Loucy (cell line): Measurements from ENCODE around the gene RER1.

Source experiments
- H2AFZ ChIP-seq: fragments of 200-600 bp; sonication (generic); 2 replicates; pipeline ENCODE4 v1.6.0; 2016; ENCODE audit warnings: antibody characterized with exemption, mild to moderate bottlenecking, low read length, moderate library complexity
- H3F3A ChIP-seq: fragments of 200-600 bp; 2 replicates; pipeline ENCODE4 v1.6.0; 2016; ENCODE audit warnings: antibody characterized with exemption, low read depth, mild to moderate bottlenecking
- H3K27me3 ChIP-seq: fragments of 200-600 bp; sonication (generic); 2 replicates; pipeline ENCODE4 v1.6.1; 2014; ENCODE audit warnings: low read length, mild to moderate bottlenecking; ENCODE audit not compliant: insufficient read depth, poor library complexity, severe bottlenecking
- H3K36me3 ChIP-seq: fragments of 200-600 bp; sonication (generic); 2 replicates; pipeline ENCODE4 v1.6.1; 2016; ENCODE audit warnings: low read length; ENCODE audit not compliant: insufficient read depth
- H3K4me1 ChIP-seq: fragments of 200-600 bp; sonication (generic); 2 replicates; pipeline ENCODE4 v1.5.1; 2014; ENCODE audit warnings: low read length, mild to moderate bottlenecking; ENCODE audit not compliant: insufficient read depth, poor library complexity, severe bottlenecking
- H3K4me2 ChIP-seq: fragments of 200-600 bp; sonication (generic); 2 replicates; pipeline ENCODE4 v1.6.0; 2014; ENCODE audit warnings: antibody characterized with exemption, low read length, low read depth, mild to moderate bottlenecking; ENCODE audit not compliant: poor library complexity, severe bottlenecking
- H3K4me3 ChIP-seq: fragments of 200-600 bp; sonication (generic); 2 replicates; pipeline ENCODE4 v1.5.1; 2014; ENCODE audit warnings: low read length, mild to moderate bottlenecking, mixed read lengths; ENCODE audit not compliant: poor library complexity, severe bottlenecking
- H3K79me2 ChIP-seq: fragments of 200-600 bp; sonication (generic); 2 replicates; pipeline ENCODE4 v1.6.1; 2014; ENCODE audit warnings: low read length; ENCODE audit not compliant: insufficient read depth
- H3K9ac ChIP-seq: fragments of 200-600 bp; sonication (generic); 2 replicates; pipeline ENCODE4 v1.6.0; 2014; ENCODE audit warnings: mild to moderate bottlenecking, low read depth, low read length, moderate library complexity; ENCODE audit not compliant: poor library complexity, severe bottlenecking
- H3K9me2 ChIP-seq: fragments of 200-600 bp; sonication (generic); replicated peaks from 2 replicates; pipeline ENCODE4 v1.6.1; 2016; ENCODE audit warnings: low read depth, low read length, mixed read lengths
- H3K9me3 ChIP-seq: fragments of 200-600 bp; sonication (generic); 2 replicates; pipeline ENCODE4 v1.6.1; 2014; ENCODE audit warnings: mild to moderate bottlenecking, antibody characterized with exemption, low read length, low read depth; ENCODE audit not compliant: insufficient read depth
- H4K20me1 ChIP-seq: fragments of 200-600 bp; sonication (generic); 2 replicates; pipeline ENCODE4 v1.6.0; 2014; ENCODE audit warnings: antibody characterized with exemption, low read length, mild to moderate bottlenecking; ENCODE audit not compliant: insufficient read depth, poor library complexity, severe bottlenecking
- EZH2phosphoT487 ChIP-seq: fragments of 200-600 bp; IDR thresholded peaks from 2 replicates; pipeline ENCODE4 v1.6.1; 2018; ENCODE audit warnings: antibody characterized with exemption, mild to moderate bottlenecking, moderate library complexity, borderline replicate concordance
- TF ChIP-seq, protein P1 (sequence below): fragments of 200-600 bp; sonication (generic); conservative IDR thresholded peaks from 2 replicates; pipeline ENCODE4 v1.5.1; 2014; ENCODE audit warnings: mild to moderate bottlenecking, antibody characterized with exemption, low read length

The RER1 gene

DNA sequence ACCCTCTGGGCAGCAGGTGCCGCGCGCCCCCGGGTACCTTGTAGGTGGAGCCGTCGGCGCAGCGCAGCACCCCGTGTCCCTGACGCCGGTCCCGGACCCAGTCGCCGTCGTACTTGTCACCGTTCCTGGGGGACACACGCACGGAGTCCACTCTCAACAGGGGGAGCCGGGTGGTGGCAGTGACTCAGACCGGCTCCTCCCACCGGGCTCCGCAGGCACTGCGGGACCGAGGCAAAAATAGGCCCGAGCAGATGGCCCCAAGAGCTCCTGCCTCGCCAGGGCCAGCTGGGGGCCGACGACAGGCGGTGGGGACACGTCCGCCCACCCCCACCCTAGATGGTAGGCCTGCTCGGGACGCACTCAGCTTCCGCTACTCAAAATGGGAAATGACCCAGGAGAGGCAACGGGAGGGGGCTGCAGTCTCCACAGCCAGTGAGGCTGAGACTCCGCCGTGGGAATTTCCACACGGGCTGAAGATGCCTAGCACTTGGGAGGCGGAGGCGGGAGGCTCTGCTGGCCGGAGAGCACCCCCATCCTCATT is 6.6 kb upstream of the RER1 start:
- H3K9me3 ChIP-seq: no peaks in the 10 kb centered on the region
- H4K20me1 ChIP-seq: no peaks in the 10 kb centered on the region
- H2AFZ ChIP-seq: no peak overlapping the region
- no peak overlapping the region for H3K9ac ChIP-seq
- no peak overlapping the region for H3K4me2 ChIP-seq
- no peaks in the 10 kb centered on the region for H3K27me3 ChIP-seq
- H3K36me3 ChIP-seq: no peaks in the 10 kb centered on the region
- peaks cover 1% of the 10 kb centered on the region for H3K4me1 ChIP-seq
- H3F3A ChIP-seq: no peaks in the 10 kb centered on the region
- TF ChIP-seq, protein P1, sequence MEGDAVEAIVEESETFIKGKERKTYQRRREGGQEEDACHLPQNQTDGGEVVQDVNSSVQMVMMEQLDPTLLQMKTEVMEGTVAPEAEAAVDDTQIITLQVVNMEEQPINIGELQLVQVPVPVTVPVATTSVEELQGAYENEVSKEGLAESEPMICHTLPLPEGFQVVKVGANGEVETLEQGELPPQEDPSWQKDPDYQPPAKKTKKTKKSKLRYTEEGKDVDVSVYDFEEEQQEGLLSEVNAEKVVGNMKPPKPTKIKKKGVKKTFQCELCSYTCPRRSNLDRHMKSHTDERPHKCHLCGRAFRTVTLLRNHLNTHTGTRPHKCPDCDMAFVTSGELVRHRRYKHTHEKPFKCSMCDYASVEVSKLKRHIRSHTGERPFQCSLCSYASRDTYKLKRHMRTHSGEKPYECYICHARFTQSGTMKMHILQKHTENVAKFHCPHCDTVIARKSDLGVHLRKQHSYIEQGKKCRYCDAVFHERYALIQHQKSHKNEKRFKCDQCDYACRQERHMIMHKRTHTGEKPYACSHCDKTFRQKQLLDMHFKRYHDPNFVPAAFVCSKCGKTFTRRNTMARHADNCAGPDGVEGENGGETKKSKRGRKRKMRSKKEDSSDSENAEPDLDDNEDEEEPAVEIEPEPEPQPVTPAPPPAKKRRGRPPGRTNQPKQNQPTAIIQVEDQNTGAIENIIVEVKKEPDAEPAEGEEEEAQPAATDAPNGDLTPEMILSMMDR: no peak
- no peak for TF ChIP-seq EZH2phosphoT487
- H3K9me2 ChIP-seq: no peaks in the 10 kb centered on the region
- no peak overlapping the region for H3K4me3 ChIP-seq
- 0 out of 2 replicates have a peak, but pooled peaks cover under 1% of the 10 kb centered on the region for H3K79me2 ChIP-seq

DNA sequence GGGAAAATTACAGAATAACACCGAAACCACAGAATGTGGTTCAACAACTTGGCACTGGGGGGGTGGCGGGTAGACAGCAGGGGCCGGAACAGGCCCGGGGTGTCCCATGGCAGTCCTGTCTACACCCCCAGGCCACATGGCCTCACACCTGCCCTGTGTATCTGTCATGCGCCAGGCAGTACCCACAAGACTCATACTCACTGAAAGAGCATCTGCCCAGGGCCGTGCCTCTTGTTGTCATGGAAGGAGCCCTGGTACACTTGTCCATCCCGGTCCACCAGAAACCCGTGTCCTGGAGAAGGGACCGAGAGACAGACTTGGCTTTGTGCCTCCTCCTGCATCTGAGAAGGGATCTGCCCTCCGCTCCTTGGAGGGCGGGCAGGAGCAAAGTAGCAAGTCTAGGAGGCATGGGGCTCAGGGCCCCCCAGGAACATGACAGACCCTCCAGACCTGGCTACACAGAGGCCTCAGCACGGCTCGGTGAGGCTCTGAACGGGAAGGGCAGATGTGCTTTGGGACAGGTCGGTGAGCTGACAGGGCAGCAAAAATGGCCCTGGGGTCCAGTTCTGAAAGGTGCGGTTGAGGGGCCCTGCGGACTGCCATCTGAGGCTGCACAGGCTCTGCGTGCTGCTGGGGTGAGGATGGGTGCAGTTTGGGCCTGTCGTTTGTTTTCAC is 5.9 kb upstream of the RER1 start:
- no peaks in the 10 kb centered on the region for H3K9me3 ChIP-seq
- H3K9ac ChIP-seq: no peak overlapping the region
- no peak overlapping the region for H3K4me2 ChIP-seq
- H3K9me2 ChIP-seq: no peaks in the 10 kb centered on the region
- no peaks in the 10 kb centered on the region for H3K27me3 ChIP-seq
- H3F3A ChIP-seq: no peaks in the 10 kb centered on the region
- no peak overlapping the region for H3K4me3 ChIP-seq
- peaks cover 8% of the 10 kb centered on the region for H3K4me1 ChIP-seq
- peaks cover 8% of the 10 kb centered on the region; the same call in 1 of the 2 replicates for H3K79me2 ChIP-seq
- no peaks in the 10 kb centered on the region for H3K36me3 ChIP-seq
- TF ChIP-seq EZH2phosphoT487: no peak
- TF ChIP-seq, protein P1: no peak
- no peak overlapping the region for H2AFZ ChIP-seq
- H4K20me1 ChIP-seq: no peaks in the 10 kb centered on the region

DNA sequence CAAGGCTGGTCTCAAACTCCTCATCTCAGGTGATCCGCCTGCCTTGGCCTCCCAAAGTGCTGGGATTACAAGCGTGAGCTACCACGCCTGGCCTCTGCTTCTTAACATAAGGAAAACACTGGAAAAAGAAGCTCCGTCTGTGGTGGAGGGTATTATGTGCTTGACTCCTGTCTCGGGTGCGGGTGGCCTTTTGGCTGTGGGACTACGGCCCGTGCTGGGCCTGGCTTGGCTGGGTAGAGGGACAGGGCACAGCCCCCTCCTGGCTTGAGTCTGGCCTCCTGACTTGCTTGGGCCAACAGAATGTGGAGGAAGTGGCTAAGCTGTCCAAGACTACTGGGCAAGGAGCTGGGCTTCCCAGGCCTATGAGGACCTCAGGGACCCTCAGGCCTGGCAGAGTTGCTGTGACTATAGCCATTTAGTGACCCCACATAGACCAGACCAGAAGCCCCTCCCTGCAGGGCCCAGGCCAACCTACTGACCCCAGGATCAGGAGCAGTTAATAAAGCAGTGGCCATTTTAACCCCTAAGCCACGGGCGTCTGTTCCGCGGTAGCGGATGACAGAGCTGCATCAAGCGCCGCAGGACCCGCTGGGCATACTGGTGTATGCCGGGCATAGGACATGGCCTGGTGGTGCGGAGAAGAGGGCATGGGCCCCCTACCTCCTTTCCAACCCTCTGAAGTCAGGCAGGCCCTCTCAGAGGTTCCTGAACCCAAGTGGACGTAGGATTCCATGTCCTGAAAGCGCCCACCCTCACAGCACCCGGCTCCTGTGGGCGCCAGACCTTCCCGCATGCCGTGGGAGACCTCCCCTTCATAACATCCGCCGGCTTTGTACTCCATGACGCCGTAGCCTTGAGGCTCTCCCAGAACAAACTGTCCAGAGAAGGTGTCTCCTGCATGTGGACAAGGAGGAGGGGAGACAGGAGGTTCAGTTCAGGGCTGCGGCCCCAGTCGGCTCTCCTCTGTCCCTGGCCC is 4.7 kb upstream of the RER1 start:
- H3K9ac ChIP-seq: no peak overlapping the region
- no peaks in the 10 kb centered on the region for H3K9me2 ChIP-seq
- H3K79me2 ChIP-seq: peaks cover 14% of the 10 kb centered on the region
- H3K4me2 ChIP-seq: no peak overlapping the region
- H3K27me3 ChIP-seq: no peaks in the 10 kb centered on the region
- no peaks in the 10 kb centered on the region for H3K36me3 ChIP-seq
- no peak for TF ChIP-seq EZH2phosphoT487
- TF ChIP-seq, protein P1: no peak
- H3K4me1 ChIP-seq: peaks cover 8% of the 10 kb centered on the region
- no peak overlapping the region for H3K4me3 ChIP-seq
- no peaks in the 10 kb centered on the region for H3F3A ChIP-seq
- H3K9me3 ChIP-seq: no peaks in the 10 kb centered on the region
- no peaks in the 10 kb centered on the region for H4K20me1 ChIP-seq
- H2AFZ ChIP-seq: no peak overlapping the region
